NT2/D1 (cell line): Measurements from ENCODE around the gene TRAPPC2.
"Not testable (repeated sequence)": the region's sequence is repeated elsewhere in the genome, so short reads cannot be mapped to it uniquely, and the experiment has no call there.

Source experiments
- YY1 ChIP-seq: IDR thresholded peaks from 2 replicates; pipeline ENCODE4 v1.6.1; 2011; ENCODE audit not compliant: insufficient read length, insufficient read depth
- ZNF274 ChIP-seq: IDR thresholded peaks from 2 replicates; pipeline ENCODE4 v1.6.1; 2011; ENCODE audit warnings: mild to moderate bottlenecking, low read depth, low read length

DNA sequence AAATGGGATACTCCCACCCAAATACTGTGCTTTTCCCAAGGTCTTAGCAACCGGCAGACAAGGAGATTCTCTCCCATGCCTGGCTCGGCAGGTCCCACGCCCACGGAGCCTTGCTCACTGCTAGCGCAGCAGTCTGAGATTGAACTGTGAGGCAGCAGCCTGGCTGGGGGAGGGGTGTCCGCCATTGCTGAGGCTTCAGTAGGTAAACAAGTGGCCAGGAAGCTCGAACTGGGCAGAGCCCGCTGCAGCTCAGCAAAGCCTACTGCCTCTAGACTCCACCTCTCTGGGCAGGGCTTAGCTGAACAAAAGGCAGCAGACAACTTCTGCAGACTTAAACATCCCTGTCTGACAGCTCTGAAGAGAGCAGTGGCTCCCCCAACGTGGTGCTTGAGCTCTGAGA, 9.5 kb downstream of the TRAPPC2 start:
- not testable (repeated sequence) for TF ChIP-seq ZNF274, YY1
